DMS53 (cell line): ENCODE measurements around the gene KRT6C.

Experiments used
- DNase-seq: peaks from one replicate; lab custom pipeline; 2025; lab: John Stamatoyannopoulos, UW

Gene KRT6C

DNA sequence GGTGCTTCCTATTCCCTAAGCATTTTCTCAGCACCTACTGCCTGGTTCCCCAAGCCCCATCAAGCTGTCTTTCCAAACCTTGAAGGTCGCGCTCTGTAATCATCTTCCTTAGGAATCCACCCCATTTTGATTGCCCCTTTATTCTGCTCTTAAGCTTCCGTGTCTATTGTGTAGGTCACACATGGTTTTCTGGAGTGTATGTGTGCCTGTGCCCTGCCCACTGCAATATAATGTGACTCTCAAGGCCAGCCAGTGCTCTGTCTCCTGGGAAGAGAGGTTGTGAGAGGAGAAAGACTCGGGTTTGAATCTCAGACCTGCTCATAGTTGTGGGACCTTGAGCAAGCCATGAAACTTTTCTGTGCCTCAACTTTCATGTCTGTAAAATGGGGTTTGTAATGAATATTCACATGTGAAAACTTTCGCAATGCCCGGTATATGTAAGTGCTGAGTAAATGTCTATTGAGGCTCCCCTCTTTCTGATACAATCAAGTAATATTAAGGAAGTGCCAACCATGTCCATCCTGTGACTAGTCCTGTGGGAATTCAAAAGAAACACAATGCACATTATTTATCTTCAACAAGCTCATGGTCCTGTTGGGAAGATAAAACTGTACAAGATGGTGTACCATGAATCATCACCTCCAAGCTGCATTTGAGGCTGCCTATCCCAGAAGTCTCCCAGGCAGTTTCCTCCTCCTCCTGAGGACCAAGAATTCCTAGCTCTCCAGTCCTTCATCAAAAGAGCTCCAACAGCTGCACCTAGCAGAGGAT, 38.7 kb downstream of the KRT6C start:
- no peak for DNase-seq

DNA sequence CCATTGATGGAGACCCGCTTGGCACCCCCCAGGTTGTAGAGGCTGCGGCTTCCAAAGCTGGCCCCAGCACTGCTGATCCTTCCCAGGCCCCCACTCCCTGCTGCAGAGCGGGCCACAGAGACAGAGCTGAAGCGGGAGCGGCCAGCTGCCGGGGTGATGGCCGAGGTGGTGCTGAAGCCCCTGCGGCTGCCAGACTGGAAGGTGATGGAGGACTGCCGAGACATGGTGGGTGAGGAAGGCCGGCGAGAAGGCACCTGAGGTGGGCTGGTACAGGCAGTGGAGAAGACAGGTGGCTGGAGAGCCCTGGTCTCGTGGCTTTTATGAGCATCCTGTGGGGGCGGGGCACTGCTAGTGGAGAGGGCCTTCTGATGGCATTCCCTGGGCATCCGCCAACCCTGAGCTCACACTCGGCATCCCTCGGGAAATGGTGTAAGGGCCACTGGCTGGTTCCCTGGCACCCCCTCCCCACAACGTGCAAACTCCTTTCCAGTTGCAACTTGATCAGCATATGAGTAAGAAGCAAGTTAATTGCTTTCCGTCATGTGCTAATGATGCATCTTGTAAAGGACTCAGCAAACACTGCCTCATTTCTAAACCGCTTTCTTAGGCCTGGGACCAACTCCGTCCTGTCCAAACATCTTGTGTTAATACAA, 39.4 kb downstream of the KRT6C start, which contains the start of gene KRT75:
Gene KRT75 (minus strand): TSS at position 291 of the 653 bp plus-strand sequence. CDS start 67 bp downstream, at position 224.
- DNase-seq: no peak

DNA sequence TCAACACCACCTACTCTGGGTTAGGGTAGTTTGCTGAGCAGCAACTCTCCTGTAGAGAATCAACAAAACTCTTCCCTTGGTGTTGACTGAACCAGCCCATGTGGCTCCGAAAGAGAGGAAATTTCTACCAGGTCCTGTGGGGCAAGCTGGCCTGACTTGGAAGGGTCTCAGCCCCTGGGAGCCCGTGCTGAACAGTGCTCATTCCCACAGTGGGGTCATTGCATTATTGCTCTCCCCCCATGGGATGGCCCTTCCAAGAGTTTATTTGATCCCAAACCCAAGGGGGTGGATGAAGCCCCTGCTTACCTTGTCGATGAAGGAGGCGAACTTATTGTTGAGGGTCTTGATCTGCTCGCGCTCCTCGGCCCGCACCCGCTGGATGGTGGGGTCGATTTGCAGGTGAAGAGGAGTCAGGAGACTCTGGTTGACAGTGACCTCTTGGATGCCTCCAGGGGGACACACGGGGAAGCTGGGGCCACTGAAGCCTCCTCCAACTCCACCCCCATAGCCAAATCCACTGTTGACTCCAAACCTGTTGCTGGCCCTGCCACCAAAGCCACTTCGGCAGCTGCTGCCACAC, 40.0 kb downstream of the KRT6C start:
- no peak for DNase-seq

DNA sequence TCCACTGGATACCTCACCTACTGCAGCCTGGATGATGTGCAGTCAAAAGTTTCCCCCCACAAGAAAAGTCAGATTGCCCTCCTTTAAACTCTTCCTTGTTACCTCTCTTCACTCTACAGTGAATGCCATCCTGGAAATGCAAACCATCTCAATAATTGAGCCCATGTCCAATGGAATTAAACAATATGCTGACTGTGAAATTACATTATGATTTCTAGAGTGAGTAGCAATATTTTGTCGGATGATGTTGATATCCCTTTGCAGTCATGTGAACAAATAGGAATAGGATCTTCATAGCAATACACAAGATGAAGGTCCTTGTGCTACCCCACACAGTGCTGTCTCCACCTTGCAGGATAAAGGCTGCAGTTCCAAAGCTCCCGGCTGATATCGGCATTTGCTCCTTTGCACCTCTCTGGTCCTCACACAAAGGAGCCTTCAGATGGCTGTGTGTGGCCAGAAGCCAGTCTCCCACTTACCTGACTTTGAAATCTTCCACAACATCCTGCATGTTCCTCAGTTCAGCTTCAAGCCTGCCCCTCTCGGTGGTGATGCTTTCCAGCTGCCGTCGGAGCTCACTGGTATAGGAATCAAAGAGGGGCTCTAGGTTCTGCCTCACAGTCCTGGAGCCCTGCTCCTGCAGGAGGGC, 40.9 kb downstream of the KRT6C start:
- no peak for DNase-seq

DNA sequence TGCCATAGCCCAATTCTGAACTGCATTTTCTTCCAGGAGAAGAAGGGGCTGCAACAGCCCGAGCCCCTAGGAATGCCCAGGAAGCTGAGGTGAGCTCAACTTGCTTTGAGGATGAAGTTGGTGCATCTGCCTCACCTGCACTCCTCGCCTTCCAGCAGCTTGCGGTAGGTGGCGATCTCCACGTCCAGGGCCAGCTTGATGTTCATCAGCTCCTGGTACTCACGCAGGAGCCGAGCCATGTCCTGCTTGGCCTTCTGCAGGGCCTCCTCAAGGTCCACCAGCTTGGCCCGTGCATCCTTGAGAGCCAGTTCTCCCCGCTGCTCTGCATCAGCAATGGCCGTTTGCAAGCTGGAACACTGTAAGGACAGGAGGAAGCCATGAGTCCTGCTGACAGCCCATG, 45.5 kb downstream of the KRT6C start:
- peak; percentile 48 for DNase-seq

DNA sequence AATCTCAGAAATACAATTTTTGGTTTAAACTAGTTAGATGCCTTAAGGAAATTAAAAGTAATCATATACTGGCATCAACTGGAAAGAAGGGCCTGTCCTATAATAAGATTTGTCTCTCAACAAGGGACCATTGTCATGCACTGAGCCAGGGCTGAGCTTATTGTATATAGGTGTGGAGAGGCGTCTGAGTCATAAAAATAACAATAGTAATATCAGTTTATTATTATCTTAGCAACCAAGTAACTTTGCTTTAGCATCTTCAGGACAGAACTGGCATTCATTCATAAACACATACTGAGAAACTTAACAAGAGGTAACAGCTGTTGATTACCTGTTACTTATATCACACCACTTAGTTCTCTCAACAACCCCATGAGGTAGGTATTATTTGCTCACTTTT, 46.5 kb downstream of the KRT6C start:
- no peak for DNase-seq

DNA sequence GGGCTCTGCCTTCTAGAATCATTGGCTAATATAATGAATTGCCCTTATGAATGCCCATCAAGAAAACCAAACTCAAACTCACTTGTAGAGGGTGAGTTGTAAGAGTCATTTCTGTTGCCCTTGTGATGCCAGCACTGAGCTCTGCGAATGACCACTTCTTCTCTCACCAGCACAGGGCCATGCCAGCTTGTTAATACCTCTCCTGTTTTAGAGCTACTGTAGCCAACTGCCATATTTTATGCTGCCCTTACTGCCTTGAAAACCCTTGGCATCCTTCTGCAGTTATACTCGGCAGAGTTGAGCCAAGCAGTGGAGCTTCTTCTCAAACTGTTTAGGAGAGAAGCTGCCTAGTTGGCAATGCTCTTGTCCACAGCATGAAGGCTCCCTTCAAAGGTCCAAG, 47.6 kb downstream of the KRT6C start:
- DNase-seq: no peak

DNA sequence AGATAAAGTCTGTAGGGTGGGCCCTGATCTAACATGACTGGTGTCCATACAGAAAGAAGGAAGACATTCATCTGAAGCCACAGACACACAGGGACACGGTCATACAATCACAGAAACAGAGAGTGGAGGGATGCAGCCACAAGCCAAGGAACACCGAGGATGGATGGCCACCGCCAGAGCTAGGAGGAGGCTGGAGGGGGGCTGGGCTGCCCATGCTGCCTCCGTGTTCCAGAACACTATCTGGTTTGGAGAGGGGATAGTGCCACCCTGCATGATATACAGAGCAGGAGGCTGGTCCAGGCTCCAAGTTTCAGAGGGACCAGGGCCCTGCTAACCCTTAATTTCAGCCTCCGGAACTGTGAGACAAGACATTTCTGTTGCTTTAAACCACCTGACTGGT, 48.1 kb downstream of the KRT6C start:
- no peak for DNase-seq

DNA sequence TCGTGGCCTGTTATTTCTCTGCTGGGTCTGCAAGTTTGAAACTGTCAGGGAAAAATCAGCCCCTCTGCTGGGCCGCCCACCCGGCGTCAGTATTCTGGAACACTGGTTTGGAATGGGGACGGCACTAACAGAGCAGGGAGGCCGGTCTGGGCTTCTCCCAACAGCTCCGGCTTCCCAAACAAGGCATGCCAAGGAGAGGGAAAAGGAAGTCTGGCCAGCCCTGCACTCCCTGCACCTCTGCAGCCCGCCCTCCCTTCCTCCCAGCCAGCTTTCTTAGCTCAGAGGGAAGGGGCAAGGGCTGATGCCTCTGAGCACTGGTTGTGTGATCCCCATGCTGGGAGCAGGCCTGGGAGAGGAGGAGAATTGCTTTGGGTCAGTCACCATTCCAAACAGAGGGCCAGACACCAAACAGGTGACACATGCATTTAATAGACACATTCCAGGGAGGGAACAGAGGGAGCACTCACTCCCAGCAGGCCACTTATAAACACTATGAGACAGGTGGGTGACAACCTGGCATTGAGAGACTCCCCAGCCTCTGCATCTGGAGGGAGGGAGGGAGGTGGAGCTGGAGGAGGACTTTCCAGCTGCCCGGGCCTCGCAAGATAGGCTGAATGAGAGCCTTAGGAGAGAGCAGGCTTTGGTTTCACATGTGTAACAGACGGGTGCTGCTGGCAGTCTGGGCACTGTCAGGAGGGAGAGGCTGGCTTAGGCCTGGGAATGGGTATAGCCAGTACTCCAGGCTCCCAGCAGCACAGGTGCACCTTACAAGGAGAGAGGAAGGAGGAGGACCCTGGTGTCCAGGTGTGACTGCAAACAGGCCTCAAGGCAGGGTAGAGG, 49.7 kb downstream of the KRT6C start:
- no peak for DNase-seq

DNA sequence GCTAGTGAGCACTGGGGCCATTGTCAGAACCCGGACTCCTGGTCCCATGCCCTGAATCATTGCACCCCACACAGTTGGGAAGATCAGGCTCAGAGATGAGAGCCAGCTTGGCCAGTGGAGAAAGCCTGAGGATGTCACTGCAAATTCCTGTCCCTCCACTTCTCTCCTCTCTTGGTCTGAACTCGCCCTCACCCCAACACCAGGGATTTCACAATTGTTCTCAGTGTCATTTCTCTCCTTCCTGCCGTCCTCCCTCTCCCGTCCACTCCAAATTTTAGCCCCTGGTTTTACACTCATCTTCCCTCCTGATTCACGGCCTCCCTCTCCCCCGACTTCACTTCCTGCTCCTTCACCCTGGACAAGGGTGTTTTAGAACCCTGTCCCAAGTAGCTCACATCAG, 50.6 kb downstream of the KRT6C start:
- no peak for DNase-seq

DNA sequence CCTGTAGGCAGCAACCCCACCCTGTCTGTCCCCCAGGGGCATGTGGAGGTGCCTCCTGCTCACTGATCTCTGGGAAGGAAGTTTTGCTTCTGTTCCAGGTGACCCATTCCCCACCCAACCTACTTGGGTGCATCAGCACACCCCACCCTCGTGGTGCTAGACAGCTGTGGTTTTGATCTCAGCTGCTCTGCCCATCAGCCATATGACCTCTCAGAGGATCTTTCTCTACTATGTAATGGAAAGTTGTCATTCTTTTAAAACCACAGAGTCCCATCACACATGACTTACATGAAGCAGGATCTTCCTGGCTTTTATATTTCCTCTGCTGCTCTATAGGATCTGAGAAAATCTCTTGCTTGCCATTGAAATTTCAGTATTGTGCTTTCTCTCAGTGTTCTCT, 53.9 kb downstream of the KRT6C start:
- no peak for DNase-seq

DNA sequence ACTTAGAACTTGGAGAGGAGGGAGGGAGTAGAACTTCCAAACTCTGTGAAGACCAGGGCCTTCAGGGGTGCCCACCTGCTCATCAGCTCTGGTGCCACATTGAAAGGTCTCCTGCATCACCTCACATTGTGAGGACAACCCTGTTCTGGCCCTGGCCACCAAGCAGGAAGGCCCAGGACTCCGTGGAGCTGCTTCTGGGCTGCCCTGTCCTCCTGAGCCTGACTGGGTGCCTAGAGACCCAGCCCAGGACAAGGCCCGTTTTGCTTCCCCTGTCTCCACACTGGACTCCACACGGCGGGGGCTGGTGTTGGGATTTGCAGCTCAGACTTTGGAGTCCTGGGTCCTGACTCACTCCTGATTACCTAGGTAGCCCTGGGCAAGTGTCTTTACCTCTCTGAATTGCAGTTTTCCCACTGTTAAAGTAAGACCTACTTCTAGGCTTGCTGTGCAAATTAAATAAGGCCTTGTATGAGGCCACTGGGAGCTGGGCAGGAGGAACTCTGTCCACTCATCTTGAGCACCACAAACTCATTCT, 55.0 kb downstream of the KRT6C start:
- no peak for DNase-seq
